Thoracic aorta (tissue), 2 donors: ENCODE results near the gene KCNK1. TPM values are rescaled to one million over a fixed set of nuclear protein-coding genes. Genes with fewer than 3 reads are reported as not detected.

Experiments used
- ATAC-seq: fragments of 150-250 bp; one replicate; pipeline ENCODE4 v1.8.0; 2017; ENCODE audit warnings: low read depth; ENCODE audit not compliant: insufficient number of reproducible peaks, low FRiP score
- DNase-seq: peaks from one replicate; pipeline ENCODE4 v3.0.0-alpha.2; 2020; ENCODE audit warnings: low spot score
- H3K27ac ChIP-seq, 2 donors: fragments of 200-600 bp; sonication (generic); 1 replicate in 1 of 2; 2 replicates in 1 of 2; pipeline ENCODE4 v1.5.1; 2016; ENCODE audit warnings: mild to moderate bottlenecking in 2 of 2, moderate library complexity in 2 of 2
- H3K27me3 ChIP-seq: fragments of 200-600 bp; sonication (generic); replicated peaks from 2 replicates; pipeline ENCODE4 v1.6.0; 2016; ENCODE audit warnings: mild to moderate bottlenecking; ENCODE audit not compliant: insufficient read depth
- H3K36me3 ChIP-seq: fragments of 200-600 bp; sonication (generic); one replicate; pipeline ENCODE4 v1.5.1; 2016
- H3K4me1 ChIP-seq, 2 donors: fragments of 200-600 bp; sonication (generic); 1 replicate in 1 of 2; 2 replicates in 1 of 2; pipeline versions ENCODE4 v1.5.1 to v1.6.0; 2016; ENCODE audit warnings: low read depth in 2 of 2, mild to moderate bottlenecking in 1 of 2; ENCODE audit not compliant: control insufficient read depth in 1 of 2
- H3K4me3 ChIP-seq: fragments of 200-600 bp; sonication (generic); 2 replicates; pipeline ENCODE4 v1.5.1; 2016; ENCODE audit warnings: mild to moderate bottlenecking
- H3K9me3 ChIP-seq: fragments of 200-600 bp; sonication (generic); 2 replicates; pipeline ENCODE4 v1.5.1; 2016
- total RNA-seq, 2 donors: library from RNA; depleted of rRNA; stranded (reverse); fragments of >200 nt; gene quantifications; one replicate each; pipeline versions ENCODE4 v1.1.0 to v1.2.3, GENCODE V29; 2016
- TF ChIP-seq, protein P1 (sequence below): fragments of 200-600 bp; sonication (generic); IDR thresholded peaks from one replicate; pipeline ENCODE4 v1.5.1; 2019; ENCODE audit warnings: antibody characterized with exemption

Gene KCNK1
- total RNA-seq, 2 donors from 2014 or later, result 6.2 to 8.5 TPM

DNA sequence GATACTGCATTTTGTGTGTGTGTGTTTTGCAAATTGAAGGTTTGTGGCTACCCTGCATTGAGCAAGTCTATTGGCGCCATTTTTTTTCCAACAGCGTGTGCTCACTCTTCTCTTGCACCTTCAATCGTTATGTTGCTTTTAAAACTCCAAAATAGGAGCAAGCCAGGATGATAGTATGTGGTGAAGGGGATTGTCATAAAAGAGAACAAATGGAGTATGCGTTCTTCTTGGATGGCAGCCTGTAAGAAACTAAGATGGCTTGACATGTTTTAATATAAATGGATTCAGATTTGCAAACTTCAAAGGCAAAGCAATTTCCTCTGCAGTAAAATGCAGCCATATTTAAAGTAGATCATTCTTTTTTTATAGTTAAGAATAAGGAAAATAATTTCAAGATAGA, 43.2 kb upstream of the KCNK1 start:
- Histone ChIP-seq H3K36me3 (no peaks in the 10 kb centered on the region), H3K4me3 (no peak overlapping the region), H3K9me3 (peaks cover 1% of the 10 kb centered on the region), H3K27me3 (no peaks in the 10 kb centered on the region), H3K27ac (no peak overlapping the region), H3K4me1 (no peaks in the 10 kb centered on the region)
- TF ChIP-seq, protein P1, sequence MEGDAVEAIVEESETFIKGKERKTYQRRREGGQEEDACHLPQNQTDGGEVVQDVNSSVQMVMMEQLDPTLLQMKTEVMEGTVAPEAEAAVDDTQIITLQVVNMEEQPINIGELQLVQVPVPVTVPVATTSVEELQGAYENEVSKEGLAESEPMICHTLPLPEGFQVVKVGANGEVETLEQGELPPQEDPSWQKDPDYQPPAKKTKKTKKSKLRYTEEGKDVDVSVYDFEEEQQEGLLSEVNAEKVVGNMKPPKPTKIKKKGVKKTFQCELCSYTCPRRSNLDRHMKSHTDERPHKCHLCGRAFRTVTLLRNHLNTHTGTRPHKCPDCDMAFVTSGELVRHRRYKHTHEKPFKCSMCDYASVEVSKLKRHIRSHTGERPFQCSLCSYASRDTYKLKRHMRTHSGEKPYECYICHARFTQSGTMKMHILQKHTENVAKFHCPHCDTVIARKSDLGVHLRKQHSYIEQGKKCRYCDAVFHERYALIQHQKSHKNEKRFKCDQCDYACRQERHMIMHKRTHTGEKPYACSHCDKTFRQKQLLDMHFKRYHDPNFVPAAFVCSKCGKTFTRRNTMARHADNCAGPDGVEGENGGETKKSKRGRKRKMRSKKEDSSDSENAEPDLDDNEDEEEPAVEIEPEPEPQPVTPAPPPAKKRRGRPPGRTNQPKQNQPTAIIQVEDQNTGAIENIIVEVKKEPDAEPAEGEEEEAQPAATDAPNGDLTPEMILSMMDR, result no peak
- no peak for ATAC-seq
- DNase-seq, result no peak

DNA sequence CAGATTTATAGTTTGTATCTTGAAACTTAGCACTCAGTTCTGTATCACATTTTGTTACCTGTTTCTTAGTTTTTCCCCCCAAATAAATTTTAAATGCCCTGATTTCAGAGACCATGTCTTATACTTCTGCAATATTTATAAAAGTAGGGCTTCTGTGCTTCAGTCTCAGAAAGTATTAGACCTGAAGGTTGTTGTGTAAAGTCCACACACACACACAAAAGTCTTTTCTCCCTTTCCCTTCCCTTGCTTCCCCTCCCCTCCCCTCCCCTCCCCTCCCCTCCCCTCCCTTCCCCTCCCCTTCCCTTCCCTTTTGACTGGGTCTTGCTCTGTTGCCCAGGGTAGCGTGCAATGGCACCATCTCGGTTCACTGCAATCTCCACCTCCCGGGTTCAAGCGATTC, 41.0 kb upstream of the KCNK1 start:
- DNase-seq (no peak), ATAC-seq (no peak)
- TF ChIP-seq, protein P1, result no peak
- Histone ChIP-seq H3K36me3 (no peaks in the 10 kb centered on the region), H3K4me1 (no peaks in the 10 kb centered on the region), H3K27me3 (no peaks in the 10 kb centered on the region), H3K27ac (no peak overlapping the region), H3K4me3 (no peak overlapping the region), H3K9me3 (no peaks in the 10 kb centered on the region)

DNA sequence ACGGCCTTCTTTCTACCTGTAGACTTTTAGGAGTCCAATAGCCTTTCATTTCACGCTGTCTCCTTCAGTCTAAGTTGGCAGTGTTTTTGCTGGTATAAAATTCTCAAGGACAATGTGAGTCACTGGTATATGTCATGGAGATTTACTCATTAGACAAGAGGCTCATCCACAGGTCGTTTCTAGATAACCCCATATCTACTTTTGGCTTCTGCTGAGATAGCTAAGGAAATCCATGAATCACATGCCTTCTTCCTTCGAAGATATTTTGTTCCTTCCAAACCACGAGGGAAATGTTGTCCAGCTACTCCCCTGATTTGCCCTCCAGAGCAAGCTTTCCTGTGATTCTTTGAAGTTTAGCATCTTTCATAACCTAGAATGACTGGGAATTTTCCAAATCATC, 38.5 kb upstream of the KCNK1 start:
- Histone ChIP-seq H3K4me1 (no peaks in the 10 kb centered on the region), H3K36me3 (no peaks in the 10 kb centered on the region)
- ATAC-seq, result no peak

DNA sequence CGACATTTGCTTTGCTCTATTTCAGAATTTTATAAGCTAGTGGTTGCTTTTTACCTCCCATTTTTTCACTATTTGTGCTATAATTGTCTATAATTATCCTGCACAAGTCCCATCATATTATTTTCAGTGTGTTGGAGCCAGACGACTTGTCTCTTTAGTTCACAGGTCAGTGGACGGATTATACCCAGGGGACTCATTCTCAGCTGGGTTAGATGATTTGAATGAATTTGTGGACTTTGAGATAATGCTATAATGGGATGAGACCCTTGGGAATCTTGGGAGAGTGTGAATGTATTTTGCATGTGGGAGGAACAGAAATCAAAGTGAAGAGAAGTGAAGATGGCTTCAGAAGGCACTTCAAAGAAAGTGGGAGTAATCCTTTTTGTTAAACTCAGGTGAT, 31.5 kb upstream of the KCNK1 start:
- Histone ChIP-seq H3K27ac (no peak overlapping the region), H3K9me3 (no peaks in the 10 kb centered on the region), H3K36me3 (no peaks in the 10 kb centered on the region), H3K27me3 (no peaks in the 10 kb centered on the region), H3K4me1 (no peaks in the 10 kb centered on the region), H3K4me3 (no peak overlapping the region)
- no peak for ATAC-seq
- TF ChIP-seq, protein P1, result no peak
- DNase-seq, result no peak

More for the DNA sequence above, 38.5 kb upstream of the KCNK1 start:
- no peak overlapping the region for H3K4me3 ChIP-seq
- H3K27ac ChIP-seq, result no peak overlapping the region
- DNase-seq, result no peak
- TF ChIP-seq, protein P1, result no peak
- H3K9me3 ChIP-seq, result no peaks in the 10 kb centered on the region
- no peaks in the 10 kb centered on the region for H3K27me3 ChIP-seq

DNA sequence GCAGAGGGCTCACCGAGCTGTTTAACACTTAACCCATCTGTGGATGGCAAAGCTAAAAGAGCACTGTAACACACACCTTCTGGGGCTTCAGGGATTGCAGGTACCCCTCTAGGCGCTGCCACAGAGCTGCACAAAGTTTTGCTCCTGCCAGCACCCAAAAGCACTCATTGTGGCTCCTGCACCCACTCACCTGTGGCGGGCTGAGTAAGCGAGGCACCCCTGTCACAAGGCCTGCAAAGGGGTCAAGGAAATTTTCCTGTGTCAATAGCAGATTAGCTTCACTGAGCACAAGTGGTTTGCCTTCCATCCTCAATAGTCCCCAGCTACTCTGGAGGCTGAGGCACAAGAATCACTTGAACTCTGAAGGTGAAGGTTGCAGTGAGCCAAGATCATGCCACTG, 29.5 kb upstream of the KCNK1 start:
- H3K4me1 ChIP-seq, result no peaks in the 10 kb centered on the region
- ATAC-seq (no peak), DNase-seq (no peak)
- no peak overlapping the region for H3K4me3 ChIP-seq
- H3K9me3 ChIP-seq, result no peaks in the 10 kb centered on the region
- TF ChIP-seq, protein P1, result no peak
- no peaks in the 10 kb centered on the region for H3K36me3 ChIP-seq
- H3K27me3 ChIP-seq, result no peaks in the 10 kb centered on the region
- H3K27ac ChIP-seq, result no peak overlapping the region
